ENCODE data around the gene CDH23.

GRCh38 chr10:71435571-71436267 is 39.0 kb downstream of the CDH23 start:
- no peak for TF ChIP-seq POLR2A (IDR thresholded peaks at IDR 0.05; ENCODE audit: low read depth, low read length)
- no peak for TF ChIP-seq NFYB (IDR thresholded peaks at IDR 0.05; ENCODE audit: insufficient read depth, low read depth, low read length)
- no peak for TF ChIP-seq GABPA (IDR thresholded peaks at IDR 0.05; ENCODE audit: low read depth)
- TF ChIP-seq KDM1A (IDR thresholded peaks at IDR 0.05; ENCODE audit: borderline replicate concordance): no peak
- TF ChIP-seq RAD51 (IDR thresholded peaks at IDR 0.05): no peak
- TF ChIP-seq ZNF217 (IDR thresholded peaks at IDR 0.05): no peak

Measured in GM12878 (cell line).